Gastroesophageal sphincter (tissue), 3 donors: ENCODE data around the gene TMEM117.

ENCODE experiments used
- CTCF ChIP-seq, 4 experiments: fragments of 200-600 bp in 2 of 4; fragments of 450-650 bp in 2 of 4; sonication (generic) in 1 of 4; IDR thresholded peaks; one replicate each; pipeline ENCODE4 v1.5.1; 2017 to 2019; ENCODE audit warnings: antibody characterized with exemption in 4 of 4, mild to moderate bottlenecking in 2 of 4, moderate library complexity in 2 of 4
- EP300 ChIP-seq: sonication (generic); formaldehyde crosslinking; IDR thresholded peaks from one replicate; pipeline ENCODE4 v1.6.1; 2017; ENCODE audit warnings: antibody characterized with exemption, mild to moderate bottlenecking
- POLR2A ChIP-seq, 2 donors: fragments of 450-650 bp; IDR thresholded peaks; one replicate each; pipeline ENCODE4 v1.6.1; 2017; ENCODE audit warnings: antibody characterized with exemption in 2 of 2, mild to moderate bottlenecking in 2 of 2, moderate library complexity in 1 of 2
- POLR2AphosphoS5 ChIP-seq: sonication (generic); formaldehyde crosslinking; IDR thresholded peaks from one replicate; pipeline ENCODE4 v1.6.1; 2017; ENCODE audit warnings: antibody characterized with exemption

- TF ChIP-seq CTCF (IDR thresholded peaks at IDR 0.05) (no peak), POLR2A (IDR thresholded peaks at IDR 0.05) (no peak), EP300 (no peak), POLR2AphosphoS5 (no peak)
Measured at GRCh38 chr12:44046732-44047417, 211.0 kb downstream of the TMEM117 start.
